Right lobe of liver (tissue), 4 donors: ENCODE data around the gene MAGIX.

ENCODE experiments used
- POLR2A ChIP-seq: fragments of 450-650 bp; IDR thresholded peaks from one replicate; pipeline ENCODE4 v1.6.1; 2017; ENCODE audit warnings: antibody characterized with exemption, mild to moderate bottlenecking
- TF ChIP-seq, protein P1 (sequence below), 4 donors: fragments of 200-600 bp in 3 of 4; fragments of 450-650 bp in 1 of 4; IDR thresholded peaks; one replicate each; pipeline versions ENCODE4 v1.5.1 to v1.8.0; 2016 to 2022; ENCODE audit warnings: antibody characterized with exemption in 4 of 4, mild to moderate bottlenecking in 2 of 4
- donor health status: DM: no; HTN: no; CAD: no.
- donor health status: DM: no; HTN: no; CAD: no.
- donor health status: DM: no; HTN: yes; CAD: no.

- no peak for TF ChIP-seq POLR2A
- TF ChIP-seq, protein P1, sequence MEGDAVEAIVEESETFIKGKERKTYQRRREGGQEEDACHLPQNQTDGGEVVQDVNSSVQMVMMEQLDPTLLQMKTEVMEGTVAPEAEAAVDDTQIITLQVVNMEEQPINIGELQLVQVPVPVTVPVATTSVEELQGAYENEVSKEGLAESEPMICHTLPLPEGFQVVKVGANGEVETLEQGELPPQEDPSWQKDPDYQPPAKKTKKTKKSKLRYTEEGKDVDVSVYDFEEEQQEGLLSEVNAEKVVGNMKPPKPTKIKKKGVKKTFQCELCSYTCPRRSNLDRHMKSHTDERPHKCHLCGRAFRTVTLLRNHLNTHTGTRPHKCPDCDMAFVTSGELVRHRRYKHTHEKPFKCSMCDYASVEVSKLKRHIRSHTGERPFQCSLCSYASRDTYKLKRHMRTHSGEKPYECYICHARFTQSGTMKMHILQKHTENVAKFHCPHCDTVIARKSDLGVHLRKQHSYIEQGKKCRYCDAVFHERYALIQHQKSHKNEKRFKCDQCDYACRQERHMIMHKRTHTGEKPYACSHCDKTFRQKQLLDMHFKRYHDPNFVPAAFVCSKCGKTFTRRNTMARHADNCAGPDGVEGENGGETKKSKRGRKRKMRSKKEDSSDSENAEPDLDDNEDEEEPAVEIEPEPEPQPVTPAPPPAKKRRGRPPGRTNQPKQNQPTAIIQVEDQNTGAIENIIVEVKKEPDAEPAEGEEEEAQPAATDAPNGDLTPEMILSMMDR (IDR thresholded peaks at IDR 0.05), result no peak
Observed at GRCh38 chrX:49175435-49176274, 13.1 kb downstream of the MAGIX start.
